Measurements from ENCODE around the gene MYOCD. TPM values are rescaled to one million over a fixed set of nuclear protein-coding genes. Genes with fewer than 3 reads are reported as not detected.

MYOCD gene
- total RNA-seq, 1 donor from 2014 or later, result 26.5 TPM

GRCh38 chr17:12656354-12656753 lies 9.3 kb upstream of the MYOCD start:
- DNase-seq (ENCODE audit: extremely low spot score in 2 of 2), result no peak
- Histone ChIP-seq H3K36me3 (no peaks in the 10 kb centered on the region), H3K9me3 (no peaks in the 10 kb centered on the region), H3K27ac (no peak overlapping the region), H3K4me3 (no peak overlapping the region), H3K4me1 (no peaks in the 10 kb centered on the region), H3K27me3 (no peaks in the 10 kb centered on the region)
- no peak for TF ChIP-seq POLR2A (IDR thresholded peaks at IDR 0.05)
- no peak for TF ChIP-seq POLR2AphosphoS5 (IDR thresholded peaks at IDR 0.05; ENCODE audit: insufficient read depth in 1 of 2, low read depth in 1 of 2)
- TF ChIP-seq CTCF (IDR thresholded peaks at IDR 0.05), result no peak
- intact Hi-C loops (cut with DNase I), result no loop called here

GRCh38 chr17:12659500-12659899 lies 6.2 kb upstream of the MYOCD start:
- no peak for DNase-seq (ENCODE audit: extremely low spot score in 2 of 2)
- Histone ChIP-seq H3K27ac (no peak overlapping the region), H3K4me3 (no peak overlapping the region), H3K27me3 (peaks cover 6% of the 10 kb centered on the region), H3K9me3 (no peaks in the 10 kb centered on the region), H3K36me3 (no peaks in the 10 kb centered on the region), H3K4me1 (peaks cover 4% of the 10 kb centered on the region)
- intact Hi-C loops (cut with DNase I), result no loop called here
- TF ChIP-seq POLR2AphosphoS5 (IDR thresholded peaks at IDR 0.05; ENCODE audit: insufficient read depth in 1 of 2, low read depth in 1 of 2) (no peak), CTCF (IDR thresholded peaks at IDR 0.05) (no peak), POLR2A (IDR thresholded peaks at IDR 0.05) (no peak)

- no peaks in the 10 kb centered on the region for H3K36me3 ChIP-seq
- TF ChIP-seq POLR2A (IDR thresholded peaks at IDR 0.05) (no peak), CTCF (IDR thresholded peaks at IDR 0.05) (no peak), POLR2AphosphoS5 (IDR thresholded peaks at IDR 0.05; ENCODE audit: insufficient read depth in 1 of 2, low read depth in 1 of 2) (no peak)
- intact Hi-C loops (cut with DNase I), result no loop called here
- H3K4me1 ChIP-seq, result peaks cover 18% of the 10 kb centered on the region
- H3K9me3 ChIP-seq, result no peaks in the 10 kb centered on the region
- H3K4me3 ChIP-seq, result peak overlapping the region in 1 of 2 donors; percentile 49
- DNase-seq (ENCODE audit: extremely low spot score in 2 of 2), result no peak
- peaks cover 7% of the 10 kb centered on the region for H3K27me3 ChIP-seq
- H3K27ac ChIP-seq, result peak overlapping the region; percentile 63
Observed at GRCh38 chr17:12664252-12664651, 1.4 kb upstream of the MYOCD start.

- Histone ChIP-seq H3K27me3 (peaks cover 7% of the 10 kb centered on the region), H3K27ac (peak overlapping the region; percentile 63), H3K9me3 (no peaks in the 10 kb centered on the region), H3K36me3 (no peaks in the 10 kb centered on the region), H3K4me1 (peaks cover 18% of the 10 kb centered on the region), H3K4me3 (peak overlapping the region; percentile 48 to 49)
- no peak for TF ChIP-seq CTCF (IDR thresholded peaks at IDR 0.05)
- no peak for TF ChIP-seq POLR2AphosphoS5 (IDR thresholded peaks at IDR 0.05; ENCODE audit: insufficient read depth in 1 of 2, low read depth in 1 of 2)
- TF ChIP-seq POLR2A (IDR thresholded peaks at IDR 0.05), result no peak
- no peak for DNase-seq (ENCODE audit: extremely low spot score in 2 of 2)
- intact Hi-C loops (cut with DNase I), result loop anchor here (5.0 kb wide), 2 partner anchors 57 to 408 kb away; no protein-coding TSS in a partner anchor
Observed at GRCh38 chr17:12664894-12665262, 812 bp upstream of the MYOCD start.

- Histone ChIP-seq H3K27me3 (peaks cover 7% of the 10 kb centered on the region), H3K36me3 (no peaks in the 10 kb centered on the region), H3K4me1 (peaks cover 18% of the 10 kb centered on the region), H3K4me3 (peak overlapping the region; percentile 48 to 49), H3K9me3 (no peaks in the 10 kb centered on the region), H3K27ac (peak overlapping the region; percentile 63)
- no peak for DNase-seq (ENCODE audit: extremely low spot score in 2 of 2)
- intact Hi-C loops (cut with DNase I), result loop anchor here (2.0 to 5.0 kb wide), 3 partner anchors 56 to 409 kb away; no protein-coding TSS in a partner anchor
- TF ChIP-seq POLR2AphosphoS5 (IDR thresholded peaks at IDR 0.05; ENCODE audit: insufficient read depth in 1 of 2, low read depth in 1 of 2), result no peak
Observed at GRCh38 chr17:12666718-12667117, 1.0 kb downstream of the MYOCD start.

All from vagina (tissue), 2 donors.